DOHH2 (cell line): ENCODE measurements around the gene AVPI1.

Experiments
- H3F3A ChIP-seq: fragments of 200-600 bp; sonication (generic), shearing (Covaris generic); 2 replicates; pipeline ENCODE4 v1.6.0; 2016; ENCODE audit warnings: antibody characterized with exemption, mild to moderate bottlenecking; ENCODE audit not compliant: control insufficient read depth, insufficient read depth
- H3K27ac ChIP-seq: fragments of 200-600 bp; sonication (generic); 2 replicates; pipeline ENCODE4 v1.5.1; 2014; ENCODE audit warnings: low read depth, mild to moderate bottlenecking, low read length, moderate library complexity
- H3K27me3 ChIP-seq: fragments of 200-600 bp; sonication (generic); 2 replicates; pipeline ENCODE4 v1.6.1; 2014; ENCODE audit warnings: mild to moderate bottlenecking, low read length, mixed read lengths; ENCODE audit not compliant: control insufficient read depth
- H3K36me3 ChIP-seq: fragments of 200-600 bp; sonication (generic); 2 replicates; pipeline ENCODE4 v1.6.1; 2014; ENCODE audit warnings: mild to moderate bottlenecking, low read length, moderate library complexity, mixed read lengths; ENCODE audit not compliant: control insufficient read depth
- H3K4me1 ChIP-seq: fragments of 200-600 bp; sonication (generic); 2 replicates; pipeline ENCODE4 v1.6.1; 2014; ENCODE audit warnings: mild to moderate bottlenecking, low read length, mixed read lengths; ENCODE audit not compliant: control insufficient read depth
- H3K4me2 ChIP-seq: fragments of 200-600 bp; sonication (generic); 2 replicates; pipeline ENCODE4 v1.6.0; 2014; ENCODE audit warnings: mild to moderate bottlenecking, low read length, moderate library complexity
- H3K4me3 ChIP-seq: fragments of 200-600 bp; sonication (generic); 2 replicates; pipeline ENCODE4 v1.5.1; 2014; ENCODE audit warnings: mild to moderate bottlenecking, low read length, mixed read lengths
- H3K79me2 ChIP-seq: fragments of 200-600 bp; sonication (generic); 2 replicates; pipeline ENCODE4 v1.6.1; 2014; ENCODE audit warnings: mild to moderate bottlenecking, low read length, mixed read lengths; ENCODE audit not compliant: control insufficient read depth
- H3K9me2 ChIP-seq: fragments of 200-600 bp; sonication (generic); replicated peaks from 2 replicates; pipeline ENCODE4 v1.6.1; 2014; ENCODE audit warnings: mild to moderate bottlenecking, low read length, mixed read lengths; ENCODE audit not compliant: control insufficient read depth
- H3K9me3 ChIP-seq: fragments of 200-600 bp; sonication (generic); 2 replicates; pipeline ENCODE4 v1.6.1; 2014; ENCODE audit warnings: antibody characterized with exemption, low read length, mixed read lengths; ENCODE audit not compliant: control insufficient read depth, insufficient read depth
- H4K20me1 ChIP-seq: fragments of 200-600 bp; sonication (generic); 2 replicates; pipeline ENCODE4 v1.6.0; 2014; ENCODE audit warnings: low read depth, mild to moderate bottlenecking, antibody characterized with exemption, low read length, moderate library complexity; ENCODE audit not compliant: control insufficient read depth, insufficient read depth
- CTCF ChIP-seq: fragments of 200-600 bp; sonication (generic); IDR thresholded peaks from one replicate; pipeline ENCODE4 v1.5.1; 2014; ENCODE audit warnings: antibody characterized with exemption, mild to moderate bottlenecking, low read depth, low read length; ENCODE audit not compliant: poor library complexity, severe bottlenecking
- EZH2phosphoT487 ChIP-seq: fragments of 200-600 bp; sonication (generic); IDR thresholded peaks from 2 replicates; pipeline ENCODE4 v1.6.1; 2017; ENCODE audit warnings: borderline replicate concordance, mild to moderate bottlenecking, antibody characterized with exemption, low read length, moderate library complexity, mixed read lengths

Gene AVPI1

GRCh38 chr10:97628228-97628627 is 58.8 kb downstream of the AVPI1 start:
- Histone ChIP-seq H3K4me2 (no peak overlapping the region), H4K20me1 (no peaks in the 10 kb centered on the region), H3K27me3 (no peaks in the 10 kb centered on the region), H3K27ac (no peak overlapping the region), H3K79me2 (peaks cover 6% of the 10 kb centered on the region; the same call in 1 of the 2 replicates), H3K36me3 (no peaks in the 10 kb centered on the region), H3F3A (0 out of 2 replicates have a peak, but pooled peaks cover 3% of the 10 kb centered on the region), H3K9me3 (no peaks in the 10 kb centered on the region), H3K9me2 (no peaks in the 10 kb centered on the region), H3K4me3 (no peak overlapping the region), H3K4me1 (peaks cover 6% of the 10 kb centered on the region)
- TF ChIP-seq EZH2phosphoT487 (no peak), CTCF (no peak)

GRCh38 chr10:97627731-97628130 is 59.3 kb downstream of the AVPI1 start:
- H3K4me3 ChIP-seq = no peak overlapping the region
- H3K9me3 ChIP-seq = no peaks in the 10 kb centered on the region
- peaks cover 5% of the 10 kb centered on the region; the same call in 1 of the 2 replicates for H3K79me2 ChIP-seq
- no peaks in the 10 kb centered on the region for H3K9me2 ChIP-seq
- H3K36me3 ChIP-seq = no peaks in the 10 kb centered on the region
- peaks cover 6% of the 10 kb centered on the region for H3K4me1 ChIP-seq
- TF ChIP-seq CTCF (no peak), EZH2phosphoT487 (no peak)
- H3K27me3 ChIP-seq = no peaks in the 10 kb centered on the region
- H3F3A ChIP-seq = 0 out of 2 replicates have a peak, but pooled peaks cover 3% of the 10 kb centered on the region
- no peaks in the 10 kb centered on the region for H4K20me1 ChIP-seq
- H3K4me2 ChIP-seq = no peak overlapping the region
- H3K27ac ChIP-seq = no peak overlapping the region
